ENCODE measurements around the gene MKI67.

DNA sequence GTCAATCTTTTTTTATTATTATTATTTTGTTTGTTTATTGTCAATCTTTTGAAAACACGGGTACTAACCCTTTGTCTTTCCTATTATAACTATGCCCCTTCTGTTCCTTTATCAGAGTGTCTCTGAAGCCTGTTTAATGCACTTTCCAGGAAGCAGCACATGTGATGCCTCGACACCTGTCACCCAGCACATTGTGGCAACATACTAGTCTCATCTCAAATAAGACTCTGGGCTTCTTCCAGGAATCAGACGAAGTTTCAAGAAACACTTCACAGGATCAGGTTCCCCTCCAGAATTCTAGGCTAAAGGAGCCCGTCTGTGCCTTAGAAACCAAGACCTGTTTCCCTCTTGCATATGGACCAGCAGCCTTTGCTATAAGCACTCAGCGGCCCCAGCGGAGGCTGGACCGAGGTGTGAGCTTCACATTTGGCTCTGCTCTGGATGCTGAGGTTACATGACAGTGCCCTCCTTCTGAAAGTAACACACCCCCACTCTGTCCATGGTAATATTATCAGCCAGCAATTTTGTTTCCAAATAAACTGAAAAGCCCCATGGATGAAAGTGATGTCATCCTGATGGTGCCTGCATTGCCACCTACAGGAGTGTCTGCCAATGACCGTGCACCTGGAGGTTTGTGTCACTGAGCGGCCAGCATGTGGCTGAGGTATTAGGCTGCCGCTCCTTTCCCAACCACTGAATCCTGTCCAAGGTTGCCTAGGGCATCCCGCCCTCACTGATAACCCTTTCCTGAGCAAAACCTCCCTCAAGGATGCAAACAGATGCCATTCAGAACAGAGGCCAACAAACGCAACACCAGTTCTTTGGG is 38.1 kb downstream of the MKI67 start:
- TF ChIP-seq POLR2AphosphoS5 (IDR thresholded peaks at IDR 0.05; ENCODE audit: insufficient read depth, low read depth, low read length) (no peak), POLR2A (IDR thresholded peaks at IDR 0.05; ENCODE audit: low read depth, low read length) (no peak), JUN (IDR thresholded peaks at IDR 0.05; ENCODE audit: borderline replicate concordance, insufficient read depth, insufficient read length, low read depth) (no peak)
- TF ChIP-seq, protein P1, sequence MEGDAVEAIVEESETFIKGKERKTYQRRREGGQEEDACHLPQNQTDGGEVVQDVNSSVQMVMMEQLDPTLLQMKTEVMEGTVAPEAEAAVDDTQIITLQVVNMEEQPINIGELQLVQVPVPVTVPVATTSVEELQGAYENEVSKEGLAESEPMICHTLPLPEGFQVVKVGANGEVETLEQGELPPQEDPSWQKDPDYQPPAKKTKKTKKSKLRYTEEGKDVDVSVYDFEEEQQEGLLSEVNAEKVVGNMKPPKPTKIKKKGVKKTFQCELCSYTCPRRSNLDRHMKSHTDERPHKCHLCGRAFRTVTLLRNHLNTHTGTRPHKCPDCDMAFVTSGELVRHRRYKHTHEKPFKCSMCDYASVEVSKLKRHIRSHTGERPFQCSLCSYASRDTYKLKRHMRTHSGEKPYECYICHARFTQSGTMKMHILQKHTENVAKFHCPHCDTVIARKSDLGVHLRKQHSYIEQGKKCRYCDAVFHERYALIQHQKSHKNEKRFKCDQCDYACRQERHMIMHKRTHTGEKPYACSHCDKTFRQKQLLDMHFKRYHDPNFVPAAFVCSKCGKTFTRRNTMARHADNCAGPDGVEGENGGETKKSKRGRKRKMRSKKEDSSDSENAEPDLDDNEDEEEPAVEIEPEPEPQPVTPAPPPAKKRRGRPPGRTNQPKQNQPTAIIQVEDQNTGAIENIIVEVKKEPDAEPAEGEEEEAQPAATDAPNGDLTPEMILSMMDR (IDR thresholded peaks at IDR 0.05; ENCODE audit: extremely low read depth in 1 of 2, insufficient read depth in 1 of 2, low read depth in 1 of 2, low read length in 2 of 2), result peak in 1 of 2 donors; percentile 27
